PC-9 (cell line): Measurements from ENCODE around the gene COX6A1. TPM values are rescaled to one million over a fixed set of nuclear protein-coding genes. Genes with fewer than 3 reads are reported as not detected.

Experiments used
- BruUV-seq: library from RNA; stranded (reverse); fragments of 400-500 nt; replicated peaks from 2 replicates; lab custom pipeline; 2021; lab: Mats Ljungman, UMichigan
- CTCF ChIA-PET: fragments of 300-600 bp; sonication (Branson Sonifier 250); formaldehyde crosslinking; loops from one replicate; lab custom pipeline; 2022; ENCODE audit warnings: antibody characterized with exemption; lab: Charles Lee
- POLR2A ChIA-PET: fragments of 300-600 bp; sonication (Branson Sonifier 250); formaldehyde crosslinking; loops from one replicate; lab custom pipeline; 2022; ENCODE audit warnings: antibody characterized with exemption; ENCODE audit not compliant: unreplicated experiment; lab: Charles Lee
- DNase-seq, 2 experiments: peaks; one replicate each; pipeline versions ENCODE4 v3.0.0 to v3.0.0-alpha.2; 2015 to 2022; ENCODE audit warnings: mixed read lengths in 1 of 2
- H2AFZ ChIP-seq: fragments of 200-600 bp; sonication (generic); 2 replicates; pipeline ENCODE4 v1.8.1; 2017; ENCODE audit warnings: antibody characterized with exemption
- H3F3A ChIP-seq: fragments of 200-600 bp; sonication (generic); 2 replicates; pipeline ENCODE4 v1.8.1; 2017; ENCODE audit warnings: antibody characterized with exemption, mild to moderate bottlenecking, low read depth; ENCODE audit not compliant: insufficient read depth
- H3K27ac ChIP-seq: fragments of 200-600 bp; sonication (generic); 2 replicates; pipeline ENCODE4 v1.6.1; 2016; ENCODE audit warnings: mixed run types
- H3K27me3 ChIP-seq: fragments of 200-600 bp; sonication (generic); 2 replicates; pipeline ENCODE4 v1.6.1; 2016; ENCODE audit warnings: low read depth, mixed run types; ENCODE audit not compliant: insufficient read depth
- H3K36me3 ChIP-seq: fragments of 200-600 bp; sonication (generic); 2 replicates; pipeline ENCODE4 v1.6.1; 2016; ENCODE audit warnings: low read depth, mixed run types
- H3K4me1 ChIP-seq: fragments of 200-600 bp; sonication (generic); replicated peaks from 2 replicates; pipeline ENCODE4 v1.6.1; 2016; ENCODE audit warnings: mixed run types; ENCODE audit not compliant: insufficient read depth
- H3K4me2 ChIP-seq: fragments of 200-600 bp; sonication (generic); 2 replicates; pipeline ENCODE4 v1.6.1; 2017; ENCODE audit warnings: mixed run types
- H3K4me3 ChIP-seq: fragments of 200-600 bp; sonication (generic); 2 replicates; pipeline ENCODE4 v1.6.1; 2016; ENCODE audit warnings: mixed run types
- H3K79me2 ChIP-seq: fragments of 200-600 bp; sonication (generic); 2 replicates; pipeline ENCODE4 v1.6.1; 2017; ENCODE audit warnings: low read depth, mixed run types
- H3K9me2 ChIP-seq: fragments of 200-600 bp; sonication (generic); 2 replicates; pipeline ENCODE4 v1.8.1; 2017; ENCODE audit warnings: mild to moderate bottlenecking; ENCODE audit not compliant: insufficient read depth
- H3K9me3 ChIP-seq: fragments of 200-600 bp; sonication (generic); 2 replicates; pipeline ENCODE4 v1.8.1; 2016; ENCODE audit warnings: low read depth; ENCODE audit not compliant: insufficient read depth
- H4K20me1 ChIP-seq: fragments of 200-600 bp; sonication (generic); 2 replicates; pipeline ENCODE4 v1.8.1; 2017; ENCODE audit not compliant: insufficient read depth
- EZH2 ChIP-seq: fragments of 200-600 bp; sonication (generic); IDR thresholded peaks from 2 replicates; pipeline ENCODE4 v1.8.0; 2017; ENCODE audit warnings: antibody characterized with exemption, low read depth
- intact Hi-C: fragments of 100-400 bp; cut with micrococcal nuclease; formaldehyde crosslinking; loops from one replicate; pipeline ENCODE4 v1.10.0; 2022; ENCODE audit not compliant: unreplicated experiment
- total RNA-seq: library from RNA; stranded (reverse); gene quantifications from 2 replicates; pipeline ENCODE4 v1.2.3, GENCODE V29; 2021
- TF ChIP-seq, protein P1 (sequence below): fragments of 200-600 bp; sonication (generic); conservative IDR thresholded peaks from 2 replicates; pipeline ENCODE4 v1.6.1; 2017; ENCODE audit warnings: mixed run types, antibody characterized with exemption, mild to moderate bottlenecking, moderate library complexity

The COX6A1 gene
- total RNA-seq, 1 experiment from 2014 or later = 433 TPM

DNA sequence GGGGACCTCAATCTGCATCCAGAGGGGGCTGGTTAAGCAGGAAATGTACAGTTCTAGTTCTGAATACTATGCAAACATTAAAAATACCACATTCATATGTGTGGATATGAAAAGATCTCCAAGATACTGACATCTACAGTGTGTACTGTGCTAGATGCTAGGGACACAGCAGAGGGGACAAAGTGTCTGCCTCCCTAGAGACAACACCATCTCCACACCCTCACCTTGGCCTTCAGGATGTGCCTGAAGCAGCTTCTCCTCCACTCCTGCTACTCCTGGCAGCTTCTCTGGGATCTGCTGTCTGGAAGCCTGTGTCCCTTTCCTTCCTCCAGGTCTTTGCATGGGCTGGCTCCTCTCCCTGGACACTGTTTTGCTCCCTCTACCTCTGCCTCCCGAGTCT, 42.3 kb downstream of the COX6A1 start:
- Histone ChIP-seq H3K36me3 (no peaks in the 10 kb centered on the region), H3K4me1 (peaks cover 17% of the 10 kb centered on the region), H2AFZ (no peak overlapping the region), H3K9me3 (no peaks in the 10 kb centered on the region), H4K20me1 (no peaks in the 10 kb centered on the region), H3K27me3 (no peaks in the 10 kb centered on the region), H3K27ac (no peak overlapping the region), H3K9me2 (no peaks in the 10 kb centered on the region), H3K79me2 (peaks cover 5% of the 10 kb centered on the region; the same call in 1 of the 2 replicates), H3K4me3 (no peak overlapping the region), H3F3A (peaks cover 11% of the 10 kb centered on the region), H3K4me2 (no peak overlapping the region)
- no peak for TF ChIP-seq EZH2
- TF ChIP-seq, protein P1, sequence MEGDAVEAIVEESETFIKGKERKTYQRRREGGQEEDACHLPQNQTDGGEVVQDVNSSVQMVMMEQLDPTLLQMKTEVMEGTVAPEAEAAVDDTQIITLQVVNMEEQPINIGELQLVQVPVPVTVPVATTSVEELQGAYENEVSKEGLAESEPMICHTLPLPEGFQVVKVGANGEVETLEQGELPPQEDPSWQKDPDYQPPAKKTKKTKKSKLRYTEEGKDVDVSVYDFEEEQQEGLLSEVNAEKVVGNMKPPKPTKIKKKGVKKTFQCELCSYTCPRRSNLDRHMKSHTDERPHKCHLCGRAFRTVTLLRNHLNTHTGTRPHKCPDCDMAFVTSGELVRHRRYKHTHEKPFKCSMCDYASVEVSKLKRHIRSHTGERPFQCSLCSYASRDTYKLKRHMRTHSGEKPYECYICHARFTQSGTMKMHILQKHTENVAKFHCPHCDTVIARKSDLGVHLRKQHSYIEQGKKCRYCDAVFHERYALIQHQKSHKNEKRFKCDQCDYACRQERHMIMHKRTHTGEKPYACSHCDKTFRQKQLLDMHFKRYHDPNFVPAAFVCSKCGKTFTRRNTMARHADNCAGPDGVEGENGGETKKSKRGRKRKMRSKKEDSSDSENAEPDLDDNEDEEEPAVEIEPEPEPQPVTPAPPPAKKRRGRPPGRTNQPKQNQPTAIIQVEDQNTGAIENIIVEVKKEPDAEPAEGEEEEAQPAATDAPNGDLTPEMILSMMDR = no peak
- ChIA-PET CTCF (no interaction called here), POLR2A (no interaction called here)
- DNase-seq = no peak
- no TSS peak for BruUV-seq
- intact Hi-C loops = no loop called here

DNA sequence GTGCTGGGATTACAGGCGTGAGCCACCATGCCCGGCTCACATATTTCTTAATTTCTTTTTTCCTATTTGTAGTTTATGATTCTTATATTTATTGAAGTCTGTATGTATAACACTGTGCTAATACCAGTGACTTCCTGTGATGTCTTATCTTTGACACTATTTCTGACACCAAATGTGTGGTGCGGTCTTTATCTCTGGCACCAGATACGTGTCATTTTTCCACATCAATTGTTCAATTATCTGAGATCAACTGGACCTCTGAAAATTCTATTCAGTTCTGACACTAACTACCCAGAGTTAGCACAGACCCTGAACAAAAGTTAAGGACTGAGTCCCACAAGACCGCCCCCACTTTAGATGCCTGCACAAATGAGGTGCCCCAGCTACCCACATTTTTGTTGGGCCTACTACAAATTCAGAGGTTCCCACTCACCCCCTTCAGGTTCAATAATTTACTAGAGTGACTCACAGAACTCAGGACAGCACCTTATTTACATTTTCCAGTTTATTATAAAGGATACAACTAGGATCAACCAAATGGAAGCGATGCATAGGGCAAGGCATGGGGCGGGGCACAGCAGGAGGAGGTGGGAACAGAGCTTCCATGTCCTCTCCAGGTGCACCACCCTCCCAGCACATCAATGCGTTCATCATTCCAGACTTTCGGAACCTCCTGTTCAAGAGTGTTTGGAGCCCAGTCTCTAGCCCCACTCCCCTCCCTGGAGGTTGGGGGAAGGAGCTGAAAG, 43.3 kb downstream of the COX6A1 start:
- no peaks in the 10 kb centered on the region for H3K9me2 ChIP-seq
- no peak for DNase-seq
- TF ChIP-seq, protein P1 = no peak
- TF ChIP-seq EZH2 = no peak
- intact Hi-C loops = no loop called here
- no peak overlapping the region for H3K4me3 ChIP-seq
- no TSS peak for BruUV-seq
- peaks cover 2% of the 10 kb centered on the region; the same call in 1 of the 2 replicates for H3K79me2 ChIP-seq
- CTCF ChIA-PET = no interaction called here
- peaks cover 6% of the 10 kb centered on the region; the same call in 1 of the 2 replicates for H3F3A ChIP-seq
- H3K27ac ChIP-seq = no peak overlapping the region
- no peaks in the 10 kb centered on the region for H4K20me1 ChIP-seq
- H3K9me3 ChIP-seq = no peaks in the 10 kb centered on the region
- H3K27me3 ChIP-seq = no peaks in the 10 kb centered on the region
- no peak overlapping the region for H3K4me2 ChIP-seq
- H2AFZ ChIP-seq = no peak overlapping the region
- peaks cover 7% of the 10 kb centered on the region for H3K4me1 ChIP-seq
- POLR2A ChIA-PET = no interaction called here
- no peaks in the 10 kb centered on the region for H3K36me3 ChIP-seq

DNA sequence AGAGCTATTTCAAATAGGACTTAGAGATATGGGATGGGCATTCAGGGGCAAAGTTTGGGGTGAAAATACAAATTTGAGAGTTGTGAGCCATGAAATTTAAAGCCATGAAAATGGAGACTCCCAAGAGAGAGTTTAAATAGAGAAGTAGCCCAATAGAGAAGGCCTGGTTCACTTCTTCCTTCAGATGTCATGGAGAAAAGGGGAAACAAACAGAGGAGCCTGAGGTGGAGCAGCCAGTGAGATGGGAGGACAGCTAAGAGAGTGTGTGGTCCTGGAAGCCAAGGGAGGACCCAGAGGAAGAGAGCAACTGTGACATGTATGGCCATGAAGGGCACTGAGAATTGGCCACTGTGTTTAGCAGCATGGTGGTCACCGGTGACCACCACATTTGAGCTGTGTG, 45.7 kb downstream of the COX6A1 start:
- Histone ChIP-seq H3F3A (peaks cover 6% of the 10 kb centered on the region), H3K9me2 (no peaks in the 10 kb centered on the region), H3K79me2 (no peaks in the 10 kb centered on the region), H3K27me3 (no peaks in the 10 kb centered on the region), H4K20me1 (no peaks in the 10 kb centered on the region), H3K27ac (no peak overlapping the region), H3K4me1 (peaks cover 5% of the 10 kb centered on the region; the same call in 1 of the 2 replicates), H3K4me3 (no peak overlapping the region), H2AFZ (no peak overlapping the region), H3K4me2 (no peak overlapping the region), H3K9me3 (no peaks in the 10 kb centered on the region), H3K36me3 (no peaks in the 10 kb centered on the region)
- no peak for DNase-seq
- no TSS peak for BruUV-seq
- TF ChIP-seq, protein P1 = no peak
- no peak for TF ChIP-seq EZH2
- intact Hi-C loops = no loop called here
- CTCF ChIA-PET = interaction anchor here (0.6 kb wide), 1 partner anchor 509 kb away, joined by 3 read pairs; no protein-coding TSS in a partner anchor
- POLR2A ChIA-PET = interaction anchor here (0.6 kb wide), 1 partner anchor 17 kb away, joined by 6 read pairs; no protein-coding TSS in a partner anchor
